Measurements from ENCODE around the gene PRPF4. TPM values are rescaled to one million over a fixed set of nuclear protein-coding genes. Genes with fewer than 3 reads are reported as not detected.

Gene PRPF4
- total and polyA plus RNA-seq, 2 donors (not counting 3 experiments of a cell fraction or from before 2014, with no cell fraction given) = 12.9 to 25.8 TPM

- H3K4me2 ChIP-seq (ENCODE audit: insufficient read depth, low read length) = no peak overlapping the region
- no peaks in the 10 kb centered on the region for H4K20me1 ChIP-seq (replicated peaks; ENCODE audit: control insufficient read depth, extremely low read depth, insufficient read depth, low read length)
- no TSS peak for BruUV-seq (replicated peaks)
- H3K4me1 ChIP-seq (ENCODE audit: control insufficient read depth, extremely low read depth, insufficient read depth, low read length) = no peaks in the 10 kb centered on the region
- intact Hi-C loops (cut with micrococcal nuclease) (no loop called here), dilution Hi-C loops (cut with MboI; ENCODE audit: extremely low pct_ligation_motif_present, low sequenced_read_pairs) (no loop called here)
- ChIA-PET POLR2A (no interaction called here), CTCF (interaction anchor here (0.6 to 0.7 kb wide), 2 partner anchors 278 to 403 kb away, joined by 3 to 4 read pairs; no protein-coding TSS in a partner anchor)
- no peaks in the 10 kb centered on the region for H3K79me2 ChIP-seq (ENCODE audit: control insufficient read depth, insufficient read depth, low read length)
- DNase-seq (ENCODE audit: low read depth, low spot score) (no peak), FAIRE-seq (no peak)
- no peak overlapping the region for H2AFZ ChIP-seq (ENCODE audit: low read depth, low read length)
- no peaks in the 10 kb centered on the region for H3K9me3 ChIP-seq (replicated peaks; ENCODE audit: control insufficient read depth, insufficient read depth, low read length)
- no peak overlapping the region for H3K27ac ChIP-seq (ENCODE audit: insufficient read depth, low read depth, low read length)
- no peaks in the 10 kb centered on the region for H3K36me3 ChIP-seq (ENCODE audit: control insufficient read depth in 2 of 2, extremely low read depth in 1 of 2, insufficient read depth in 2 of 2, low read length in 2 of 2)
- no peak overlapping the region for H3K9ac ChIP-seq (replicated peaks; ENCODE audit: extremely low read depth, insufficient read depth, low read length)
- H3K9me1 ChIP-seq (replicated peaks; ENCODE audit: control insufficient read depth, extremely low read depth, insufficient read depth, low read length) = no peaks in the 10 kb centered on the region
- H3K27me3 ChIP-seq (ENCODE audit: control insufficient read depth in 2 of 2, insufficient read depth in 2 of 2, low read length in 2 of 2) = peaks cover 2 to 4% of the 10 kb centered on the region in 2 experiments
- no peak overlapping the region for H3K4me3 ChIP-seq (replicated peaks in 1 of 3; ENCODE audit: insufficient read depth in 1 of 3, low read depth in 1 of 3, low read length in 3 of 3)
- TF ChIP-seq POLR2AphosphoS5 (IDR thresholded peaks at IDR 0.05; ENCODE audit: insufficient read depth, low read depth, low read length) (no peak), EZH2 (IDR thresholded peaks at IDR 0.05; ENCODE audit: borderline replicate concordance, low read depth, low read length, severe bottlenecking) (no peak), JUN (IDR thresholded peaks at IDR 0.05; ENCODE audit: borderline replicate concordance, insufficient read depth, insufficient read length, low read depth) (no peak), FOS (IDR thresholded peaks at IDR 0.05; ENCODE audit: borderline replicate concordance, insufficient read depth, low read length) (no peak), POLR2A (IDR thresholded peaks at IDR 0.05; ENCODE audit: low read depth, low read length) (no peak)
Observed at GRCh38 chr9:113316030-113316429, 40.6 kb downstream of the PRPF4 start.

GRCh38 chr9:113317777-113318176 is 42.3 kb downstream of the PRPF4 start:
- no peak overlapping the region for H2AFZ ChIP-seq (ENCODE audit: low read depth, low read length)
- no peaks in the 10 kb centered on the region for H3K9me1 ChIP-seq (replicated peaks; ENCODE audit: control insufficient read depth, extremely low read depth, insufficient read depth, low read length)
- H3K27ac ChIP-seq (ENCODE audit: insufficient read depth, low read depth, low read length) = no peak overlapping the region
- H4K20me1 ChIP-seq (replicated peaks; ENCODE audit: control insufficient read depth, extremely low read depth, insufficient read depth, low read length) = no peaks in the 10 kb centered on the region
- no peaks in the 10 kb centered on the region for H3K36me3 ChIP-seq (ENCODE audit: control insufficient read depth in 2 of 2, extremely low read depth in 1 of 2, insufficient read depth in 2 of 2, low read length in 2 of 2)
- H3K4me1 ChIP-seq (ENCODE audit: control insufficient read depth, extremely low read depth, insufficient read depth, low read length) = no peaks in the 10 kb centered on the region
- DNase-seq (ENCODE audit: low read depth, low spot score) = no peak
- TF ChIP-seq POLR2A (IDR thresholded peaks at IDR 0.05; ENCODE audit: low read depth, low read length) = no peak
- TF ChIP-seq EZH2 (IDR thresholded peaks at IDR 0.05; ENCODE audit: borderline replicate concordance, low read depth, low read length, severe bottlenecking) = no peak
- no peak for TF ChIP-seq GATA2 (IDR thresholded peaks at IDR 0.05; ENCODE audit: insufficient read depth, insufficient read length, low read depth, low read length)
- dilution Hi-C loops (cut with MboI; ENCODE audit: extremely low pct_ligation_motif_present, low sequenced_read_pairs) = no loop called here
- no peaks in the 10 kb centered on the region for H3K9me3 ChIP-seq (replicated peaks; ENCODE audit: control insufficient read depth, insufficient read depth, low read length)
- no peaks in the 10 kb centered on the region for H3K79me2 ChIP-seq (ENCODE audit: control insufficient read depth, insufficient read depth, low read length)
- H3K4me2 ChIP-seq (ENCODE audit: insufficient read depth, low read length) = no peak overlapping the region
- CTCF ChIA-PET = interaction anchor here (1.0 to 1.4 kb wide), 2 partner anchors 22 to 81 kb away, joined by 3 to 6 read pairs; partner anchors contain the start of gene WDR31
- H3K9ac ChIP-seq (replicated peaks; ENCODE audit: extremely low read depth, insufficient read depth, low read length) = no peak overlapping the region
- no peak for FAIRE-seq
- no TSS peak for BruUV-seq (replicated peaks)
- intact Hi-C loops (cut with micrococcal nuclease) = no loop called here
- H3K27me3 ChIP-seq (ENCODE audit: control insufficient read depth in 2 of 2, insufficient read depth in 2 of 2, low read length in 2 of 2) = peaks cover 2 to 8% of the 10 kb centered on the region in 2 experiments
- no peak overlapping the region for H3K4me3 ChIP-seq (replicated peaks in 1 of 3; ENCODE audit: insufficient read depth in 1 of 3, low read depth in 1 of 3, low read length in 3 of 3)
- POLR2A ChIA-PET = no interaction called here

Measured in endothelial cell of umbilical vein (primary cell).